GM15510 (cell line): Measurements from ENCODE around the gene ZNF423.

Source experiments
- POLR2A ChIP-seq: IDR thresholded peaks from 3 replicates; pipeline ENCODE4 v1.6.1; 2011; ENCODE audit warnings: borderline replicate concordance; ENCODE audit not compliant: insufficient read length; ENCODE audit errors: extremely low read depth

ZNF423 gene

GRCh38 chr16:49775581-49775980, 80.3 kb downstream of the ZNF423 start:
- no peak for TF ChIP-seq POLR2A

- no peak for TF ChIP-seq POLR2A
Measured at GRCh38 chr16:49775018-49775417, 80.9 kb downstream of the ZNF423 start.

- no peak for TF ChIP-seq POLR2A
Measured at GRCh38 chr16:49773534-49774475, 82.1 kb downstream of the ZNF423 start.

- TF ChIP-seq POLR2A: no peak
Measured at GRCh38 chr16:49767998-49768397, 87.9 kb downstream of the ZNF423 start.

- TF ChIP-seq POLR2A: no peak
Measured at GRCh38 chr16:49767414-49767813, 88.5 kb downstream of the ZNF423 start.

- no peak for TF ChIP-seq POLR2A
Measured at GRCh38 chr16:49766225-49766624, 89.7 kb downstream of the ZNF423 start.

GRCh38 chr16:49763826-49764225, 92.1 kb downstream of the ZNF423 start:
- TF ChIP-seq POLR2A: no peak

GRCh38 chr16:49760815-49761214, 95.1 kb downstream of the ZNF423 start:
- TF ChIP-seq POLR2A: no peak

GRCh38 chr16:49757559-49758069, 98.3 kb downstream of the ZNF423 start:
- TF ChIP-seq POLR2A: no peak

GRCh38 chr16:49756775-49757558, 98.9 kb downstream of the ZNF423 start:
- no peak for TF ChIP-seq POLR2A

GRCh38 chr16:49755716-49756505, 100.0 kb downstream of the ZNF423 start:
- no peak for TF ChIP-seq POLR2A

- no peak for TF ChIP-seq POLR2A
Measured at GRCh38 chr16:49755313-49755620, 100.6 kb downstream of the ZNF423 start.

- TF ChIP-seq POLR2A: no peak
Measured at GRCh38 chr16:49754495-49755312, 101.2 kb downstream of the ZNF423 start.
